Neural cell (in vitro differentiated cells): ENCODE data around the gene SMPDL3A.

Experiments used
- CTCF ChIP-seq: fragments of 450-650 bp; IDR thresholded peaks from 2 replicates; pipeline ENCODE4 v1.5.1; 2014; ENCODE audit warnings: antibody characterized with exemption, mild to moderate bottlenecking, moderate library complexity; ENCODE audit not compliant: poor library complexity, severe bottlenecking
- EP300 ChIP-seq: fragments of 450-650 bp; conservative IDR thresholded peaks from 2 replicates; pipeline ENCODE4 v1.6.1; 2014; ENCODE audit warnings: antibody characterized with exemption, mild to moderate bottlenecking, moderate library complexity; ENCODE audit not compliant: poor library complexity, severe bottlenecking
- EZH2 ChIP-seq: fragments of 200-600, 300-800 bp; shearing (Covaris generic), sonication (generic); IDR thresholded peaks from 2 replicates; pipeline ENCODE4 v1.6.1; 2014; ENCODE audit warnings: antibody characterized with exemption, low read length, borderline replicate concordance, mild to moderate bottlenecking; ENCODE audit not compliant: insufficient read depth, poor library complexity, severe bottlenecking

DNA sequence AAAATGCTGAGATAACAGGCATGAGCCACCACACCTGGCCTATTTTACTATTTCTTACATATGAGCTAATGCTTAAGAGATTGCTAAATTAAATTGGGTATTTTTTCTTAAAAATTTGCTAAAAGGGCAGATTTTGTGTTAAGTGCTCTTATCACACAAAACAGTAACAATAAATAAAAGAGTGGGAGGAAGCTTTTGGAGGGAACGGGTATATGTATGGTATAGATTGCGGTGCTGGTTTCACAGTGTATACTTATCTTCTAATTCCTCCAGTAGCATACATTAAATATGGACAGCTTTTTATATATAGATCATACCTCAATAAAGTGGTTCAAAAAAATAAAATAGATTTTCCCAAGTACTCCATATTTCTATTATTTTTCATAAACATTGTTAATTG is 49.0 kb upstream of the SMPDL3A start:
- no peak for TF ChIP-seq EP300
- no peak for TF ChIP-seq CTCF
- no peak for TF ChIP-seq EZH2
